Caki2 (cell line): ENCODE measurements around the gene PPP2R2B. TPM values are rescaled to one million over a fixed set of nuclear protein-coding genes. Genes with fewer than 3 reads are reported as not detected.

Source experiments
- DNase-seq: peaks from one replicate; pipeline ENCODE4 v3.0.0-alpha.2; 2015; ENCODE audit warnings: low read depth
- in situ Hi-C: cut with HindIII; loops from 2 replicates; pipeline ENCODE4 v1.10.0; 2016; ENCODE audit warnings: low sequenced_read_pairs, low pct_unique_long_range_greater_than_20kb, mixed read lengths
- total RNA-seq: library from RNA; depleted of rRNA; stranded (reverse); fragments of >200 nt; shearing (Covaris generic); gene quantifications from 2 replicates; pipeline ENCODE4 v1.2.3, GENCODE V29; 2014; ENCODE audit warnings: low replicate concordance; rRNA removed

The PPP2R2B gene
- total RNA-seq = 1.5 and 10.8 TPM in 2 replicates

- in situ Hi-C loops = no loop called here
- DNase-seq = peak; percentile 46
These were observed at the start of gene PPP2R2B for GRCh38 chr5:146878476-146879172. Gene PPP2R2B (minus strand): TSS chr5:146878757.

- in situ Hi-C loops = no loop called here
- DNase-seq = no peak
These were observed 45.6 kb upstream of the PPP2R2B start for GRCh38 chr5:146924132-146924531.

GRCh38 chr5:146921225-146921624 lies 42.7 kb upstream of the PPP2R2B start:
- DNase-seq = no peak
- in situ Hi-C loops = no loop called here

DNA sequence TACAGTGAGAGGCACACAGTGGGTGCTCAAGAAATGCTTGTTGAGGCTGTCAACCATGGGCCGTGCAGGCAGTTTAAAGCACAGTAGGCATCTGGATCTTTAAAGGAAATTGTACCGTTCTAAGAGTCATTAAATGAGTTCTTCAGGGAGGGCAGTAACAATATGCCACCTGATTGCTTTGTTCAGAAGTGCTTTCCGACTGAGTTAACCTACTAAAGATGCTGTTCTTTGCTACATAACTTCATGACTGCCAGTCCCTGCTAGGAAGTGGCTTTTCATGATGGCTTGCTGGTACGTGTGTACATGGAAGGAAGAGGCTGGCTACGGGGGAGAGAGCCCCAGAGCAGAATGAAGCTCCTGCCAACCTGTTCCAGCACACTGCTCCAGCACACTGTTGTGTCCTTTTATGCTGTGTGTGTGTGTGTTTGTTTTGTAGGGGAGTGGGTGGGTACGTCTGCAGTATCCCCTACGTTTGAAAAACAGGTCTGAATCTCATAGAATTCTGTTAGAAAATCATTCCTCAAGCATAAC lies 41.9 kb upstream of the PPP2R2B start:
- DNase-seq = no peak
- in situ Hi-C loops = no loop called here

- no peak for DNase-seq
- in situ Hi-C loops = no loop called here
These were observed 40.7 kb upstream of the PPP2R2B start for GRCh38 chr5:146919304-146919703.

- in situ Hi-C loops = no loop called here
- DNase-seq = no peak
These were observed 39.4 kb upstream of the PPP2R2B start for GRCh38 chr5:146917931-146918330.

DNA sequence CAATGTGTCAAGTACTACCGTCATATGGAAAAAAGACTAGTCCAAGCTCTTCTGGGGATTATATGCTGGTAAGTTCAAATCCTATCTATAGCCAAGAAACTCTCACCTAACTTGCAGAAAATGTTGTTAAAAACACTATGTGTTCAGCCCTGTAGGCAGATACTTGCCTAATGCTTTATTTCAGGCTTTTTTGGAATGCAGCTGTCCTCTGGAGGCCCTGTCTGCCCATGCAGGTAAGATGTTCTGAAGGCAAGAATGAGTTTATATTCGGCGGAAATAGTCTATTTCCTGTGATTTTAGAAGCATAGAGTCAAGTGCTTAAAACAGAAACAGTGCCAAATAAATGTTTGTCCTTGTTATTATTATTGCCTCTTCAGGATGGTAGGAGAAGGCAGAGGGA lies 34.3 kb upstream of the PPP2R2B start:
- DNase-seq = no peak
- in situ Hi-C loops = no loop called here

GRCh38 chr5:146910239-146910638 lies 31.7 kb upstream of the PPP2R2B start:
- in situ Hi-C loops = no loop called here
- no peak for DNase-seq

GRCh38 chr5:146909255-146910068 lies 30.9 kb upstream of the PPP2R2B start:
- DNase-seq = no peak
- in situ Hi-C loops = no loop called here

- no peak for DNase-seq
- in situ Hi-C loops = no loop called here
These were observed 28.2 kb upstream of the PPP2R2B start for GRCh38 chr5:146906803-146907202.

DNA sequence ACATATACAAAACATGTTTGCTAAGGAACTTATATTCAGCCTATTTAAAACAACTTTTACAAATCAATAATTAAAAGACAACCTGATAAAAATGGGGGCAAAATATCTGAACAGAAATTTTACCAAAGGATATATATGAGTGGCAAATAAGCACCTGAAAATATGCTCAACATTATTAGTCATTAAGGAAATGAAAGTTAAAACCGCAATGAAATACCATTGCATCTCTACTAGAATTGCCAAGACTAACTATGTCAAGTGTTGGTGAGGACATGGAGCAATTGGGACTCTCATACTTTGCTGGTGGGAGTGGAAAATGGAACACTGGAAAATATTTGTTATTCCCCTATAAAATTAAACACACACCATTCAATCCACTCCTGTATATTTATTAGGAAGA lies 26.3 kb upstream of the PPP2R2B start:
- in situ Hi-C loops = no loop called here
- no peak for DNase-seq

- in situ Hi-C loops = no loop called here
These were observed 25.2 kb upstream of the PPP2R2B start for GRCh38 chr5:146903789-146904188.

GRCh38 chr5:146902471-146902870 lies 23.9 kb upstream of the PPP2R2B start:
- DNase-seq = no peak
- in situ Hi-C loops = no loop called here

More at GRCh38 chr5:146903789-146904188, 25.2 kb upstream of the PPP2R2B start:
- no peak for DNase-seq

GRCh38 chr5:146897061-146897460 lies 18.5 kb upstream of the PPP2R2B start:
- in situ Hi-C loops = no loop called here

GRCh38 chr5:146894753-146895521 lies 16.4 kb upstream of the PPP2R2B start:
- DNase-seq = no peak
- in situ Hi-C loops = no loop called here

More at GRCh38 chr5:146897061-146897460, 18.5 kb upstream of the PPP2R2B start:
- DNase-seq = no peak

DNA sequence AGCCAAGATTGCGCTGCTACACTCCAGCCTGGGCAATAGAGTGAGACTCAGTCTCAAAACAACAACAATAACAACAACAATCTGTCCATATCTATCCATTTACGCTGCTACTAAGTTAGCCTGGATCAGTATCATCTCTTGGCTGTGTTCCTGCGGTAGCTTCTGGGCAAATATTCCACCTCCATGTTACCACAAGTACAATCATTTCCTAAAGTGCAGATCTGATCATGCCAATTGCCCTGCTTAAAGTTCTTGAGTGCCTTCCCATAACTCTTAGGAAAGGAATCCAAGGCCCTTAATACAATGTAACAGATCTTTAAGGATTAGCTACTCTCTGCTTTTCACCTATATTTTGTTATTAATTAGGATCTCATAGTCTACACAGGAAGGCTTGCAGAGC lies 15.4 kb upstream of the PPP2R2B start:
- no peak for DNase-seq
- in situ Hi-C loops = no loop called here

DNA sequence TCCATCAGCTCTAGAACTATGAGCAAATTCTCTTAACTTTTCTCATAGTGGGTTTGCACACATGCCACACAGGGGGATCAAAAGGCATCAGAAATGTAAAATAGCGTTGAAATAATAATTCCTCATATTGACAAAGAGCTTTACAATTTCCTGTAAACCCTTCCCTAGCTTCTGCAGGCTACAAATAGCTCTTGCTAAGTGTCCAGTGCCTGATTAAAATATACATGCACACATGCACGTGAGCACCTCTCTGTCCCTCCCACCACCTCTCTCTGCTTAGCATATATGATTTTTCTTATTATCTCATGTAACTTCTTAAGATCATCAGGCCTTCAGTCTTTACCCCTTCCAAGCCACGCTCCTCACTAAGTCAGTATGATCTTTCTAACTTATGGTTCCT lies 13.7 kb upstream of the PPP2R2B start:
- no peak for DNase-seq
- in situ Hi-C loops = no loop called here

GRCh38 chr5:146891511-146891910 lies 13.0 kb upstream of the PPP2R2B start:
- DNase-seq = no peak
- in situ Hi-C loops = no loop called here
